GM13976 (cell line): ENCODE measurements around the gene HDDC2.
"Not testable (repeated sequence)": the region's sequence is repeated elsewhere in the genome, so short reads cannot be mapped to it uniquely, and the experiment has no call there.

Experiments used
- DNase-seq: peaks from one replicate; pipeline ENCODE4 v3.0.0; 2012; ENCODE audit warnings: low spot score
- in situ Hi-C: fragments of 300-500 bp; cut with MboI; formaldehyde crosslinking; loops from one replicate; pipeline ENCODE4 v1.12.0; 2022; ENCODE audit warnings: low sequenced_read_pairs, mixed read lengths, inconsistent platforms; ENCODE audit not compliant: unreplicated experiment
- TF ChIP-seq, protein P1 (sequence below): IDR thresholded peaks from 2 replicates; pipeline ENCODE4 v1.5.1; 2012; ENCODE audit warnings: borderline replicate concordance, mild to moderate bottlenecking; ENCODE audit not compliant: insufficient read depth; ENCODE audit errors: extremely low read depth, missing control alignments, control extremely low read depth

HDDC2 gene

DNA sequence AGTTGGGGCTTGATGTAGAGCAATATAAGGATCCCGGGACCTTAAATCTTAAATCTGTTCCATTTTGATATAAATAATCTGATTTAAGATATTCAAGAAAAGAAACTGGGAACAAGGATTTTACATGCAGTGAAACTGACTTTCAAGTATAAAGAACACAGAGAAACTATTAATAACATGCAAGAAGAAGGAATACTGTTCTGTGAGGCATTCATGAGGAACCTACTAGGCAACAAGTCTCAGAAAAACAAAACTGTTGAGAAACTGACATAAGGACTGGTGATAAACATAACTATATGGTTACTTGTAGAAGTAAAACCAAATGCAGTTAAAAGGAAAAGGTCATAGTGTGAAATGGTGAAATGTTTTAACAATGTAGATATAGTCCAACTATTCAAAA lies 15.8 kb downstream of the HDDC2 start:
- in situ Hi-C loops, result no loop called here
- no peak for DNase-seq
- TF ChIP-seq, protein P1, sequence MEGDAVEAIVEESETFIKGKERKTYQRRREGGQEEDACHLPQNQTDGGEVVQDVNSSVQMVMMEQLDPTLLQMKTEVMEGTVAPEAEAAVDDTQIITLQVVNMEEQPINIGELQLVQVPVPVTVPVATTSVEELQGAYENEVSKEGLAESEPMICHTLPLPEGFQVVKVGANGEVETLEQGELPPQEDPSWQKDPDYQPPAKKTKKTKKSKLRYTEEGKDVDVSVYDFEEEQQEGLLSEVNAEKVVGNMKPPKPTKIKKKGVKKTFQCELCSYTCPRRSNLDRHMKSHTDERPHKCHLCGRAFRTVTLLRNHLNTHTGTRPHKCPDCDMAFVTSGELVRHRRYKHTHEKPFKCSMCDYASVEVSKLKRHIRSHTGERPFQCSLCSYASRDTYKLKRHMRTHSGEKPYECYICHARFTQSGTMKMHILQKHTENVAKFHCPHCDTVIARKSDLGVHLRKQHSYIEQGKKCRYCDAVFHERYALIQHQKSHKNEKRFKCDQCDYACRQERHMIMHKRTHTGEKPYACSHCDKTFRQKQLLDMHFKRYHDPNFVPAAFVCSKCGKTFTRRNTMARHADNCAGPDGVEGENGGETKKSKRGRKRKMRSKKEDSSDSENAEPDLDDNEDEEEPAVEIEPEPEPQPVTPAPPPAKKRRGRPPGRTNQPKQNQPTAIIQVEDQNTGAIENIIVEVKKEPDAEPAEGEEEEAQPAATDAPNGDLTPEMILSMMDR, result no peak

DNA sequence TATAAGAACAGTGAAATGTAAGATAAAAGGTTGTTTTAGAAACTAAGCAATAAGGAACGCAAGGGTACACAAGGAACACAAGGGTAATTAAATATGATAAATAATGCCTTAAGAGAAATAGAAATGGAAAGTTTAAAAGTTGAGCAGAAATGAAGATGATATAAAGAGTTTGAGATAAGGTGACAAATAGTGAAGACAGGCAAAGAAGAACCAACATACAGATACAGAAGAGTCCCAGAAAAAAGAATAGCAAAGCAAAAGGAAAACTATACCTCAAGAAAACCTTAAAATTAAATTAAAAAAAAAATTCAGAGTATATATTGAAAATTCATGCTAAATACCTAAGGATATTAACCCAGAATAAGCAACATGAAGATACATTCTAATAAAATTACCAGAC lies 16.4 kb downstream of the HDDC2 start:
- DNase-seq, result no peak
- in situ Hi-C loops, result no loop called here
- TF ChIP-seq, protein P1, result no peak

DNA sequence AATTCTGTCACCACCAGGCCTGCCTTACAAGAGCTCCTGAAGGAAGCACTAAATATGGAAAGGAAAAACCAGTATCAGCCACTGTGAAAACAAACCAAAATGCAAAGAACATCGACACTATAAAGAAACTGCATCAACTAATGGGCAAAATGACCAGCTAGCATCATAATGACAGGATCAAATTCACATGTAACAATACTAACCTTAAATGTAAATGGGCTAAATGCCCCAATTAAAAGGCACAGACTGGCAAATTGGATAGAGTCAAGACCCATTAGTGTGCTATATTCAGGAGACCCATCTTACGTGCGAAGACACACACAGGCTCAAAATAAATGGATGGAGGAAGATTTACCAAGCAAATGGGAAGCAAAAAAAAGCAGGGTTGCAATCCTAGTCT lies 19.3 kb downstream of the HDDC2 start:
- DNase-seq, in situ Hi-C loops: not testable (repeated sequence)

DNA sequence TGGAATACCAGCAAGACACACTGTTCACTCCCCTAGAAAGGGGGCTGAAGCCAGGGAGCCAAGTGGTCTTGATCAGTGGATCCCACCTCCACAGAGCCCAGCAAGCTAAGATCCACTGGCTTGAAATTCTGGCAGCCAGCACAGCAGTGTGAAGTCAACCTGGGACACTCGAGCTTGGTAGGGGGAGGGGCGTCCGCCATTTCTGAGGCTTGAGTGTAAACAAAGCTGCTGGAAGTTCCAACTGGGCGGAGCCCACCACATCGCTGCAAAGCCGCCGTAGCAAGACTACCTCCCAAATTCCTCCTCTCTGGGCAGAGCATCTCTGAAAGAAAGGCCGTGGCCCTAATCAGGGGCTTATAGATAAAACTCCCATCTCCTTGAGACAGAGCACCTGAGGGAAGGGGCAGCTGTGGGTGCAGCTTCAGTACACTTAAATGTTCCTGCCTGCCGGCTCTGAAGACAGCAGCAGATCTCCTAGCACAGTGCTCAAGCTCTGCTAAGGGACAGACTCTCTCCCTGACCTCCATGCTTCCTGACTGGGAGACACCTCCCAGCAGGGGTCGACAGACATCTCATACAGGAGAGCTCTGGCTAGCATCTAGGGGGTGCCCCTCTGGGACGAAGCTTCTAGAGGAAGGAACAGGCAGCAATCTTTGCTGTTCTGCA lies 21.3 kb downstream of the HDDC2 start:
- in situ Hi-C loops, DNase-seq: not testable (repeated sequence)

DNA sequence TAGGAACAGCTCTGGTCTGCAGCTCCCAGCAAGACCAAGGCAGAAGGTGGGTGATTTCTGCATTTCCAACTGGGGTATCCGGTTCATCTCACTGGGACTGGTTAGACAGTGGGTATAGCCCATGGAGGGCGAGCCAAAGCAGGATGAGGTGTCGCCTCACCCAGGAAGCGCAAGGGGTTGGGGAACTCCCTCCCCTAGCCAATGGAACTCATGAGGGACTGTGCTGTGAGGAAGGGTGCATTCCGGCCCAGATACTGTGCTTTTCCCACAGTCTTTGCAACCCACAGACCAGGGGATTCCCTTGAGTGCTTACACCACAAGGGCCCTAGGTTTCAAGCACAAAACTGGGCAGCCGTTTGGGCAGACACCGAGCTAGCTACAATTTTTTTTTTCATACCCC lies 21.8 kb downstream of the HDDC2 start:
- no peak for DNase-seq
- TF ChIP-seq, protein P1, result no peak
- in situ Hi-C loops, result no loop called here

DNA sequence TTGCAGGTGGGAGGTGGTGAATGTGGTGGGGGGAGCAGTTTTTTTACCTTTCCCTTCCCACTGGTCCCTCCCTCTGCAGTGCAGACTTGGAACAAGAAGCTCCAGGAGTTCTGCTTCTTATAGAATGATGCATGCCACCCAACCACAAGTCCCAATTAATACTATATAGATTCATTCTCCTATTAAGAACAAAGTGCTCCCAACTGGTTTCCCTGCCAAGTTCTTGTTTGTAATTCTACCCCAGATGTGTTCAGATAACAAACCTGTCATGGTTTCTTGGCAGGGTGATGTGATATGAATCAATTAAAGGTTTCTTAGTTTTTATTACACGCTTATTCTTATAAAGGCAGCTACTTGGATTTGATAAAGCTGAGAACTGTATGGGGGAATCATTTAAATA lies 23.9 kb downstream of the HDDC2 start:
- in situ Hi-C loops, result no loop called here
- DNase-seq, result no peak
- TF ChIP-seq, protein P1, result no peak

DNA sequence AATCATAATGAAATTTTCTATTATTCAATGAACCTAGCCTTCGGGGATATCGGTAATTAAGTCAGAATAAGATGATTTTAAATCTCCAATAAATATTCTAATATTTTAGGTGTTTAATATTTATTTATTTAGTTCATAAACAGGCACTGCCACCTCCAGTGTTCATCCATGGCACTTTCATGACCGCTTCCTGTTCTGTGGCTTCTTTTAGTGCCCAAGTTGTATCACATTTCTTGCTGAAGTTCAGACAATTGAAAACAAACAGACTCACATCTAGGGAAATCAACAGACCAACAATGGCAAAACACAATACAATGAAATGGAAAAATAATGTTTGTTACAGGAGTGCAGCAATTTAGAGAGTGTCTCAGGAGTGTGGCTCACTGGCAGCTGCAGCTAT lies 26.0 kb downstream of the HDDC2 start:
- no peak for DNase-seq
- in situ Hi-C loops, result no loop called here
- TF ChIP-seq, protein P1, result no peak

DNA sequence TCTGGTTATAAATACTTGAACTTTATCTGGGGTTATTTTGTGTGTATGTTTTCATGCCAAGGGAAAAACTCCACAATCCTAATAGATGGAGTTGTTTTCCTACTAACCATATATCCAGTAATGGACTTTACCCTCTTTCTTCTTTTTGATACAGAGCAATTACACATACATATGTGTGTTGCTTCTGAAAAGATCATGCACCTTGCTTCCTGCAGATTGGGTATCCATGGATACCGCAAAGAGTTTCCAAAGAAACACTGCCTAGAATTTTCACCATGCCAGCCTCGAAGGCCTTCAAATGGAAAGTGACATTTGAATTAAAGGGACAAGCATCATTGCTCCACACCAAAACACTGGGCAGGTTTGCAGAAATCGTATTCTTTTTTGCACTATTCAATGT lies 26.8 kb downstream of the HDDC2 start:
- TF ChIP-seq, protein P1, result no peak
- DNase-seq, result no peak
- in situ Hi-C loops, result no loop called here
